ENCODE results near the gene FNDC3B. TPM values are rescaled to one million over a fixed set of nuclear protein-coding genes. Genes with fewer than 3 reads are reported as not detected.

FNDC3B gene
- total and polyA plus RNA-seq, 9 of the 15 experiments (the other 6 are each of a cell fraction or from before 2014, with no cell fraction given), result 7.0 to 35.8 (median 16.2) TPM

GRCh38 chr3:172021164-172021563 is 18.2 kb upstream of the FNDC3B start:
- in situ Hi-C loops (cut with MboI), result no loop called here
- Histone ChIP-seq H3K9ac (ENCODE audit: insufficient read depth in 1 of 2, low read depth in 2 of 2, low read length in 2 of 2) (no peak overlapping the region), H3K9me1 (ENCODE audit: control insufficient read depth, insufficient read depth, low read length) (no peaks in the 10 kb centered on the region), H3K27ac (ENCODE audit: extremely low read depth, low read depth, low read length) (no peak overlapping the region), H3K79me2 (ENCODE audit: control insufficient read depth, insufficient read depth, low read length) (no peaks in the 10 kb centered on the region), H3K36me3 (ENCODE audit: control insufficient read depth, insufficient read depth, low read length) (no peaks in the 10 kb centered on the region), H3K9me3 (replicated peaks; ENCODE audit: control insufficient read depth, insufficient read depth, low read depth, low read length) (no peaks in the 10 kb centered on the region), H3K4me2 (ENCODE audit: insufficient read depth, low read length) (no peak overlapping the region), H3K27me3 (ENCODE audit: control insufficient read depth in 2 of 2, insufficient read depth in 2 of 2, low read length in 2 of 2) (no peaks in the 10 kb centered on the region), H2AFZ (ENCODE audit: low read depth, low read length) (no peak overlapping the region), H3K4me3 (no peak overlapping the region), H3K4me1 (replicated peaks in 1 of 2; ENCODE audit: control insufficient read depth in 2 of 2, insufficient read depth in 2 of 2, low read length in 2 of 2) (no peaks in the 10 kb centered on the region), H4K20me1 (replicated peaks; ENCODE audit: control insufficient read depth, insufficient read depth, low read length) (no peaks in the 10 kb centered on the region)
- intact Hi-C loops (cut with micrococcal nuclease), result no loop called here
- CTCF ChIA-PET (ENCODE audit: low intra/inter-chr PET ratio), result interaction anchor here (0.6 kb wide), 1 partner anchor 23 kb away, joined by 8 read pairs; no protein-coding TSS in a partner anchor
- no peak for FAIRE-seq
- 0% methylated on average over 1 of the region's 1 CpG for WGBS (ENCODE audit: insufficient coverage, low coverage, missing lambda C conversion rate)
- no peak for DNase-seq (ENCODE audit: extremely low read depth in 1 of 4, low spot score in 3 of 4)
- no peak for ATAC-seq
- no TSS peak for BruUV-seq (replicated peaks)
- POLR2A ChIA-PET, result interaction anchor here (0.5 to 2.3 kb wide), 4 partner anchors 14 to 180 kb away, joined by 3 to 7 read pairs (median 4); partner anchors contain the start of gene FNDC3B
- TF ChIP-seq STAT6 (CRISPR knock-in tag; IDR thresholded peaks at IDR 0.05) (no peak), HMGN3 (IDR thresholded peaks at IDR 0.05; ENCODE audit: borderline replicate concordance, extremely low read depth, insufficient read length, low read depth, low read length) (no peak), PYGO2 (tag; IDR thresholded peaks at IDR 0.05) (no peak), ZBTB1 (CRISPR knock-in tag; IDR thresholded peaks at IDR 0.05; ENCODE audit: borderline replicate concordance, low read depth) (no peak), HDGF (IDR thresholded peaks at IDR 0.05) (no peak), ZNF280B (CRISPR knock-in tag; IDR thresholded peaks at IDR 0.05) (no peak), HNRNPH1 (optimal IDR thresholded peaks at IDR 0.05; ENCODE audit: low read depth, low read length) (no peak), BHLHE40 (IDR thresholded peaks at IDR 0.05; ENCODE audit: low read length) (no peak), SIN3B (IDR thresholded peaks at IDR 0.05; ENCODE audit: low read depth) (no peak), BDP1 (IDR thresholded peaks at IDR 0.05; ENCODE audit: insufficient read depth, insufficient read length) (no peak), ADNP (tag; IDR thresholded peaks at IDR 0.05) (no peak), TRIM28 (IDR thresholded peaks at IDR 0.05) (no peak)
